BJ (cell line): Measurements from ENCODE around the gene SH3RF1. TPM values are rescaled to one million over a fixed set of nuclear protein-coding genes. Genes with fewer than 3 reads are reported as not detected.

Experiments
- CTCF ChIA-PET: fragments of 350-600 bp; formaldehyde crosslinking; extraction: SDS; loops from one replicate; lab custom pipeline; 2021; ENCODE audit warnings: antibody characterized with exemption, inconsistent platforms; lab: Yijun Ruan, JAX
- POLR2A ChIA-PET: fragments of 300-600 bp; sonication (Branson Sonifier 250); formaldehyde crosslinking; extraction: SDS; loops from one replicate; lab custom pipeline; 2021; ENCODE audit warnings: antibody characterized with exemption; lab: Charles Lee
- DNase-seq: peaks from one replicate; pipeline ENCODE4 v3.0.0-alpha.2; 2011; ENCODE audit warnings: low read depth
- H3K27me3 ChIP-seq: 2 replicates; pipeline ENCODE4 v1.6.0; 2011; ENCODE audit warnings: low read length; ENCODE audit not compliant: control insufficient read depth, insufficient read depth
- H3K36me3 ChIP-seq: 2 replicates; pipeline ENCODE4 v1.5.1; 2011; ENCODE audit warnings: low read length; ENCODE audit not compliant: control insufficient read depth, insufficient read depth
- H3K4me3 ChIP-seq: 2 replicates; pipeline ENCODE4 v1.5.1; 2011; ENCODE audit warnings: low read depth, mild to moderate bottlenecking, control low read depth, low read length
- polyA plus RNA-seq: library from polyadenylated mRNA; depleted of rRNA; stranded (reverse); fragments of >200 nt; gene quantifications from 2 replicates; pipeline ENCODE4 v1.2.3, GENCODE V29; 2011
- TF ChIP-seq, protein P1 (sequence below): IDR thresholded peaks from 2 replicates; pipeline ENCODE4 v1.5.1; 2011; ENCODE audit warnings: low read depth, mild to moderate bottlenecking, control low read depth, inconsistent platforms, low read length, moderate library complexity; ENCODE audit not compliant: insufficient read depth

SH3RF1 gene
- polyA plus RNA-seq, 1 experiment = 38.8 TPM

DNA sequence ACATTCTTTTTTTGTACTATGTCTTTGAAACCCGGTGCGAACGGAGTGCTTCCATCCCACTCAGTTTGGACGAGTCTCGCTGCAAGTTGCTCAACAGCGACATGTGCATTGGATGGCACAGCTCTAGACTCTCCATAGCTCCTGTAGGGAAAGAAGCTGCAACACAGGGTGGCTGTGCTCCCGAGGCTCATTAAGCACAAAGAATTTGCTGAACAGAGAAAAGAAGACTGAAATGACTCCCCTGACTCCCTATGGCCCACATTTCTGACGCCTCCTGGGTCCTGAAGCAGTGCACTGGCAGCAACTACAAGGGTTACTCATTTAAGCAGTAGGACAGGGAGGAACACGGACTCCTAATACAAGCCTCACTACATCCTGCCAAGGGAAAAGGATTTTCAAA is 127.4 kb downstream of the SH3RF1 start:
- no peak for DNase-seq
- H3K4me3 ChIP-seq = no peak overlapping the region
- peaks cover 3% of the 10 kb centered on the region; the same call in 1 of the 2 replicates for H3K36me3 ChIP-seq
- ChIA-PET CTCF (no interaction called here), POLR2A (no interaction called here)
- no peaks in the 10 kb centered on the region for H3K27me3 ChIP-seq
- TF ChIP-seq, protein P1, sequence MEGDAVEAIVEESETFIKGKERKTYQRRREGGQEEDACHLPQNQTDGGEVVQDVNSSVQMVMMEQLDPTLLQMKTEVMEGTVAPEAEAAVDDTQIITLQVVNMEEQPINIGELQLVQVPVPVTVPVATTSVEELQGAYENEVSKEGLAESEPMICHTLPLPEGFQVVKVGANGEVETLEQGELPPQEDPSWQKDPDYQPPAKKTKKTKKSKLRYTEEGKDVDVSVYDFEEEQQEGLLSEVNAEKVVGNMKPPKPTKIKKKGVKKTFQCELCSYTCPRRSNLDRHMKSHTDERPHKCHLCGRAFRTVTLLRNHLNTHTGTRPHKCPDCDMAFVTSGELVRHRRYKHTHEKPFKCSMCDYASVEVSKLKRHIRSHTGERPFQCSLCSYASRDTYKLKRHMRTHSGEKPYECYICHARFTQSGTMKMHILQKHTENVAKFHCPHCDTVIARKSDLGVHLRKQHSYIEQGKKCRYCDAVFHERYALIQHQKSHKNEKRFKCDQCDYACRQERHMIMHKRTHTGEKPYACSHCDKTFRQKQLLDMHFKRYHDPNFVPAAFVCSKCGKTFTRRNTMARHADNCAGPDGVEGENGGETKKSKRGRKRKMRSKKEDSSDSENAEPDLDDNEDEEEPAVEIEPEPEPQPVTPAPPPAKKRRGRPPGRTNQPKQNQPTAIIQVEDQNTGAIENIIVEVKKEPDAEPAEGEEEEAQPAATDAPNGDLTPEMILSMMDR = no peak

DNA sequence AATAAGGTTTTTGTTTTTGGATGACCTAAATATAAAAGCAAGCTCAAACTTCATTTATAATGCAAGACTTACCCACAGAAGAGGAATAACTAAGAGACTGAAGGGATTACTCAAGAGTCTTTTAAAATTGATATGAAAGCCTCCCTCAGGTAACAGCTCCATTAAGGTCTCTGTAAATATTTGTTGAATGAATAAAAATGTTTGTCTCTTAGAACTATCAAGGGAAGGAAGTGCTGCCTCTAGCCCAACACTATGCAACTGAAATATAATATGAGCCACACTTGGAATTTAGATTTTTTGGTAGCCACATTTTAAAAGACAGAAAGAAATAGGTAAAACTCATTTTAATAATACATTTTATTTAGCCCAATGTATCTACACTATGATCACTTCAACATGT is 127.8 kb downstream of the SH3RF1 start:
- Histone ChIP-seq H3K27me3 (no peaks in the 10 kb centered on the region), H3K4me3 (no peak overlapping the region), H3K36me3 (peaks cover 4% of the 10 kb centered on the region)
- DNase-seq = no peak
- ChIA-PET CTCF (no interaction called here), POLR2A (no interaction called here)
- TF ChIP-seq, protein P1 = no peak

DNA sequence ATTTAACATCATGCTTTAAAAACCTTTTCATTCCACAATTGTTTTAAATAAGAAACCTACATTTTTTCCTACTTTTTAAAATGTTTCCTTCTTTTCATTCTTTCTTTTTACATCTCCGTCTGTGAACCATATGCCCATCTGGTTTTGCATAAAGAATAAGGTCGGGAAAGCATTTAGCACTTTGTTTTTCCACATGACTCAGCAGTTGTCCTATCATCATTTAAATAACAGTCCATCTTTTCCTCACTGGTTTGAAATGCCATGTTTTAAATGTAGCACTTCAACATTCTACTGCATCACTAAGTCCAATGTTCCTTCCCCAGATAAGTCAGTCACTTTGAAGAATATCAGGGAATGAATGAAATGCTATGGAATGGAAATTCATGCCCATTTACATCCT is 128.4 kb downstream of the SH3RF1 start:
- Histone ChIP-seq H3K36me3 (peaks cover 4% of the 10 kb centered on the region), H3K27me3 (no peaks in the 10 kb centered on the region), H3K4me3 (no peak overlapping the region)
- TF ChIP-seq, protein P1 = no peak
- ChIA-PET POLR2A (no interaction called here), CTCF (no interaction called here)
- no peak for DNase-seq

DNA sequence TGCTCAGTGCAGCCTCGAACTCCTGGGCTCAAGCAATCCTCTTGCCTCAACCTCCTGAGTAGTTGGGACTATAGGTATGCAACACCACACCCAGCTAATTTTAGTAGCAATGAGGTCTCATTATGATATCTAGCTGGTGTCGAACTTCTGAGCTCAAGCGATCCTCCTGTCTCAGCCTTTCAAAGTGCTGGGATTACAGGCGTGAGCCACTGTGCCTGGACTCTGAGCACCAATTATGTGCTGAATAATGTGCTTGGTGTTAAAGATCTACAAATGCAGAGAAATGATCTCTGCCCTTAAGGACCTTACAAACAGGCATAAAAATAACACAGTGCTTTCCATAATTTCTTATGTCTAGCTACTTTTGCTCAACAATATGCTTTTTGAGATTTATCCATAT is 131.7 kb downstream of the SH3RF1 start:
- TF ChIP-seq, protein P1 = no peak
- DNase-seq = no peak
- H3K36me3 ChIP-seq = peaks cover 7% of the 10 kb centered on the region
- H3K27me3 ChIP-seq = no peaks in the 10 kb centered on the region
- ChIA-PET CTCF (no interaction called here), POLR2A (no interaction called here)
- H3K4me3 ChIP-seq = no peak overlapping the region

DNA sequence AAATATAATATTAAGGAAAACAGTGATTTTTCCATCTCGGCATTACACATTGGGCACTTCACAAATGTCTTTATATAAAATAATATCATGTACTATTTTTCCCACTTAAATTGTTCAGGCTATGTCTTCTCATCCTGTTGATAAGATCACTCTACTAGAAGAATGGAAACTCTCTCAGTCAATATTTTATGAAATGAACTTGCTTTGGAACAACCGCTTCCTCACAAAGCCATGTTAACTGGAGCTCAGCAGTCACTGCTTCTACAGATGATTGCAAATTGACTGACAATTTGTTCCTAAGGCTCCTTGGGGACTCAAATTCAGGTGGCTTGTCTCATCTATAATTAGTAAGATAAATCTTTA is 133.2 kb downstream of the SH3RF1 start:
- POLR2A ChIA-PET = no interaction called here
- TF ChIP-seq, protein P1 = no peak
- Histone ChIP-seq H3K27me3 (no peaks in the 10 kb centered on the region), H3K4me3 (no peak overlapping the region), H3K36me3 (peaks cover 4% of the 10 kb centered on the region)
- CTCF ChIA-PET = no interaction called here
- DNase-seq = no peak
